ENCODE measurements around the gene ADGRL2. TPM values are rescaled to one million over a fixed set of nuclear protein-coding genes. Genes with fewer than 3 reads are reported as not detected.

ADGRL2 gene
- total and polyA plus RNA-seq, 2 experiments from 2014 or later, result 45.1 to 139 TPM

DNA sequence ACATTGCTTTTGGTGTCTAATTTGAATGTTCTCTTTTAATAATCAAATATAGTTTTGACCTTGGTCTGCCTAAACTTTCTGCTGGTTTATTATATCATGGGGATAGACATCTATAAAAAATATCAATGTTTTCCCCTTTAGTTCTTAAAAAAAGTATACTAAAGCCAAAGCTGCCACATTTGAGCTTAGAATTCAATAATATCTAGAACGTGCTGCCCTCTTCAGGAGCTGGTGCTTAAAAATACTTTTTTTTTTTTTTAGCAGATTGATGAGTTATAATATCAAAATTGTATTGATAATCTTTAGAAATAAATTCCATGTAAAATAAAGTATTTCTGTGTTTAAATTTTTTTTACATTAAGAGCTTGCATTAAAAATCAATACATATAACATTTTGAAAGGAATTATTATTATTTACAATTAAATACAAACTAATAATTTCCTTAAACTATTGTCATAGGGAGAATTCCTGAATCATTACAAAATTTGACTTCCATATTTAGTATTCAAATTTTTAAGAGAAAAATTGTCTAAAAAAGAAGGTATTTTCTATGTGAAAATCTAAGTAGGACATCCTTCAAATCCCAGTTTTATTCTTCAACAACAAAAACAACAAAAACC is 40.1 kb upstream of the ADGRL2 start:
- Histone ChIP-seq H2AFZ (no peak overlapping the region), H3K4me3 (no peak overlapping the region), H3K4me2 (no peak overlapping the region), H3K27ac (no peak overlapping the region), H3K36me3 (replicated peaks; ENCODE audit: insufficient read depth, low read depth) (no peaks in the 10 kb centered on the region), H3K79me2 (no peaks in the 10 kb centered on the region), H3K27me3 (no peaks in the 10 kb centered on the region), H3K4me1 (ENCODE audit: insufficient read depth) (no peaks in the 10 kb centered on the region), H4K20me1 (ENCODE audit: insufficient read depth, poor library complexity, severe bottlenecking) (no peaks in the 10 kb centered on the region), H3K9me3 (ENCODE audit: low read depth) (no peaks in the 10 kb centered on the region), H3K9me2 (replicated peaks; ENCODE audit: insufficient read depth) (no peaks in the 10 kb centered on the region)
- TF ChIP-seq EZH2 (IDR thresholded peaks at IDR 0.05; ENCODE audit: borderline replicate concordance), result no peak
- TF ChIP-seq, protein P1, sequence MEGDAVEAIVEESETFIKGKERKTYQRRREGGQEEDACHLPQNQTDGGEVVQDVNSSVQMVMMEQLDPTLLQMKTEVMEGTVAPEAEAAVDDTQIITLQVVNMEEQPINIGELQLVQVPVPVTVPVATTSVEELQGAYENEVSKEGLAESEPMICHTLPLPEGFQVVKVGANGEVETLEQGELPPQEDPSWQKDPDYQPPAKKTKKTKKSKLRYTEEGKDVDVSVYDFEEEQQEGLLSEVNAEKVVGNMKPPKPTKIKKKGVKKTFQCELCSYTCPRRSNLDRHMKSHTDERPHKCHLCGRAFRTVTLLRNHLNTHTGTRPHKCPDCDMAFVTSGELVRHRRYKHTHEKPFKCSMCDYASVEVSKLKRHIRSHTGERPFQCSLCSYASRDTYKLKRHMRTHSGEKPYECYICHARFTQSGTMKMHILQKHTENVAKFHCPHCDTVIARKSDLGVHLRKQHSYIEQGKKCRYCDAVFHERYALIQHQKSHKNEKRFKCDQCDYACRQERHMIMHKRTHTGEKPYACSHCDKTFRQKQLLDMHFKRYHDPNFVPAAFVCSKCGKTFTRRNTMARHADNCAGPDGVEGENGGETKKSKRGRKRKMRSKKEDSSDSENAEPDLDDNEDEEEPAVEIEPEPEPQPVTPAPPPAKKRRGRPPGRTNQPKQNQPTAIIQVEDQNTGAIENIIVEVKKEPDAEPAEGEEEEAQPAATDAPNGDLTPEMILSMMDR (IDR thresholded peaks at IDR 0.05; ENCODE audit: poor library complexity), result peak; percentile 60
- no peak for TF ChIP-seq EZH2phosphoT487 (IDR thresholded peaks at IDR 0.05; ENCODE audit: low read depth, severe bottlenecking, unreplicated experiment)
- DNase-seq (ENCODE audit: low spot score), result peak; percentile 42
- 11% methylated on average over 1 of the region's 1 CpG for WGBS (ENCODE audit: low lambda C conversion rate, missing lambda C conversion rate)

DNA sequence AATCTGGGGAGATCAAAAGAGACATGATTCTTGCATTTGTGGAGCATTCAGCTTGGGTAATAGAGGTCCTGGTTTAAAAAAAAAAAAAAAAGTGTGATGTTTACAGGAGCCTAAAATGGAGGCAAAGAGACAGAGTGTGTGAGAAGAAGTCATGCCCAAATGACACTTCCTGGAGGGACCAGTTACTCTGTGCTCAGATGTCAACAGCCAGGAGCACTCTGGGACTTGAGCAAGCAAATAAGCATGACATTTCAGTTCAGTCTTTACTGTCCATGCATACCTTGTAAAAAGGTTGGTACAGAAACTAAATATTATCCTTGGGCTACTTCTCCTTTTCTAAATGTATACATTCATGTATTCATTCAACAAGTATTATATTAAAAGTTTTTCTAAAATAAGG is 25.2 kb upstream of the ADGRL2 start:
- TF ChIP-seq EZH2phosphoT487 (IDR thresholded peaks at IDR 0.05; ENCODE audit: low read depth, severe bottlenecking, unreplicated experiment) (no peak), EZH2 (IDR thresholded peaks at IDR 0.05; ENCODE audit: borderline replicate concordance) (no peak)
- TF ChIP-seq, protein P1 (IDR thresholded peaks at IDR 0.05; ENCODE audit: poor library complexity), result no peak
- Histone ChIP-seq H3K4me2 (no peak overlapping the region), H3K27ac (no peak overlapping the region), H3K36me3 (replicated peaks; ENCODE audit: insufficient read depth, low read depth) (no peaks in the 10 kb centered on the region), H3K4me1 (ENCODE audit: insufficient read depth) (no peaks in the 10 kb centered on the region), H2AFZ (no peak overlapping the region), H3K79me2 (no peaks in the 10 kb centered on the region), H3K9me2 (replicated peaks; ENCODE audit: insufficient read depth) (no peaks in the 10 kb centered on the region), H3K9me3 (ENCODE audit: low read depth) (no peaks in the 10 kb centered on the region), H3K27me3 (no peaks in the 10 kb centered on the region), H3K4me3 (no peak overlapping the region), H4K20me1 (ENCODE audit: insufficient read depth, poor library complexity, severe bottlenecking) (no peaks in the 10 kb centered on the region)
- DNase-seq (ENCODE audit: low spot score), result no peak

DNA sequence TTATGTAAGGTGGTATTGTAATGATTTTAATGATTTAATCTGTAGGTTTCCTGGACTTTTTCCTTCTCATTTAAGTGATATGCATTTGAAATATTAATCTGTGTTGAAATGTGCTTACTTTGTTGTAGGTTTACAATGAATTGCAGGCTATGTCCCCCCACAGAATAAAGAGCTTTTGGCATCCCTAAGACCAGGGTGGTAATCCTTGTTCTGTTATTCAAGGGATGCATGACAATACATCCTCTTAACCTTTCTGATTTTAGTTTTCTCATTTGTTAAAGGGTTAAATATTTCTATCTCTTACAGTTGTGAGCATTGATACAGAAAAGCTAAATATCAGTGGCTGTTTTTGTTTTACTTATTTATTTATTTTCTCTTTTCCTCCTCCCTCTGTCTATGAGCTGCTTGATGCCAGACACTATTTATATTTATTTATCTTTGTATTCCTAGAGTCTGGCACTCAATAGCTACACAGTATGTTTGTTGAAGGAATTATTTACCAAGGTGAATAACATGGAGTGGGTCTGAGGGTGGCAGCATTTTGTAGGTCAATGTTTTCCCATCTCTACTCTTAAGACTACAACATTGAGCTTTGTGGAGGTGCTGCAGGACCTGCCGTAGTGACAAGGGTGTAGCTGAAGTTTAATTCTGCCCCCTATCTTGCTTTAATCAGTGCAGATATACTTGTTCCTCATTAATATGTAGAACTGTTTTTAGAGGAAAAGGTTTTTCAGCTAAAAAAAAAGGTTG is 19.9 kb upstream of the ADGRL2 start:
- H3K4me2 ChIP-seq, result no peak overlapping the region
- H3K4me3 ChIP-seq, result no peak overlapping the region
- no peaks in the 10 kb centered on the region for H3K79me2 ChIP-seq
- H3K27ac ChIP-seq, result no peak overlapping the region
- H3K9me3 ChIP-seq (ENCODE audit: low read depth), result no peaks in the 10 kb centered on the region
- no peak for DNase-seq (ENCODE audit: low spot score)
- no peaks in the 10 kb centered on the region for H3K36me3 ChIP-seq (replicated peaks; ENCODE audit: insufficient read depth, low read depth)
- H3K9me2 ChIP-seq (replicated peaks; ENCODE audit: insufficient read depth), result no peaks in the 10 kb centered on the region
- no peaks in the 10 kb centered on the region for H3K27me3 ChIP-seq
- H3K4me1 ChIP-seq (ENCODE audit: insufficient read depth), result no peaks in the 10 kb centered on the region
- 89% methylated on average over 1 of the region's 1 CpG for WGBS (ENCODE audit: low lambda C conversion rate, missing lambda C conversion rate)
- no peak overlapping the region for H2AFZ ChIP-seq
- TF ChIP-seq, protein P1 (IDR thresholded peaks at IDR 0.05; ENCODE audit: poor library complexity), result no peak
- TF ChIP-seq EZH2phosphoT487 (IDR thresholded peaks at IDR 0.05; ENCODE audit: low read depth, severe bottlenecking, unreplicated experiment) (no peak), EZH2 (IDR thresholded peaks at IDR 0.05; ENCODE audit: borderline replicate concordance) (no peak)
- H4K20me1 ChIP-seq (ENCODE audit: insufficient read depth, poor library complexity, severe bottlenecking), result no peaks in the 10 kb centered on the region
